Epidermal melanocyte (primary cell): ENCODE results near the gene ADD2.

ENCODE experiments used
- DNase-seq: peaks from one replicate; pipeline ENCODE4 v3.0.0; 2011; ENCODE audit warnings: low spot score; ENCODE audit not compliant: insufficient read length

The ADD2 gene

DNA sequence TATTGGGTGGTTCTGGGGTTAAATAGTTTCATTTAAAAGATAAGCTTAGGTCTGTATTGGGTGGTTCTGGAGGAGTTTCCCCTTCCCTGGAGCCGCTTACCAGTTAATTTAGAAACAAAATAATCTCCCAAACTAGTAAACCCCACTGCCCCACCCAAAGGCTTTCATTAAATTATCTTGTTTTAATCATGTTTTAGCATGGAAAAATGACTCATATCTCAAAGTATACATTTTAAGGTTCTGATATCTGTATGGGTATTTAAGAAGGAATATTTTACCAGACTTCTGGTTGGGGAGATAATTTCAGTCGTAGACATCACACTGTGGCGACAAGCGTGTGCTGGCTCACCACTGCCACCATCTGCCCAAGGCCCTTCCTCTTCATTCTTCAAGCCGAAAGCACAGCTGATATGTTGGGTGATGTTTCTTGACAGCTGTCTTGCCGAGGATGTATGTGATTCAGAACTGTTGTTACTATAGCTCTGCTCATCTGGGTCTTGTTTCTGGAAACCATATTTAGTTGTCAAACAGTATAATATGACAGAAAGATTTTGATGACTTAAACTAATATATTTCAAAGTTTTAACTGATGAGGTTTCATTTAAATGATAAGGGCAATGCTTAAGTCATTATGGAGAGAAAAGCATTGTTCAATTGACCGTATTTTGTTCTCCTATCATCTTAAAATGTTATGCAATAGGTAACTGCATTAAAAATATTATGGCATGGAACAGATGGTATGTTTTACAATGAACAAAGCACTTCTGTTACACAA is 17.3 kb upstream of the ADD2 start:
- no peak for DNase-seq

DNA sequence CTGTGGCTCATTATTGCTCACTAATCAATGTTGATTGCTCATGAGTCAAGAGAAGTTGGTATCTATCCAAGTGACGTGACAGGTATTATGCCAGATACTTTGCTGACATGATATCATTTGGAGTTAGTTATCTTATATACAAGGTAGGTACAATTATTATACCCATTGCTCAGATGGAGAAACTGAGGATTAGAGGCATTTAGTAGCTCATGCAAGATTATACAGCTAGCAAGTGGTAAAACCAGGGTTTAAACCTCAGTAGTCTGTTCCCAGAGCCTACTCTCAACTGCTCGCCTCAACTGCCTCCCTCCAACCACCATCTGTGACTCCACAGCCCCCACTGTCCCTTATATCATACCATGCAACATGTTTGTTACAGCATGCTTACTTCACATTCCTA is 16.3 kb upstream of the ADD2 start:
- DNase-seq = no peak

DNA sequence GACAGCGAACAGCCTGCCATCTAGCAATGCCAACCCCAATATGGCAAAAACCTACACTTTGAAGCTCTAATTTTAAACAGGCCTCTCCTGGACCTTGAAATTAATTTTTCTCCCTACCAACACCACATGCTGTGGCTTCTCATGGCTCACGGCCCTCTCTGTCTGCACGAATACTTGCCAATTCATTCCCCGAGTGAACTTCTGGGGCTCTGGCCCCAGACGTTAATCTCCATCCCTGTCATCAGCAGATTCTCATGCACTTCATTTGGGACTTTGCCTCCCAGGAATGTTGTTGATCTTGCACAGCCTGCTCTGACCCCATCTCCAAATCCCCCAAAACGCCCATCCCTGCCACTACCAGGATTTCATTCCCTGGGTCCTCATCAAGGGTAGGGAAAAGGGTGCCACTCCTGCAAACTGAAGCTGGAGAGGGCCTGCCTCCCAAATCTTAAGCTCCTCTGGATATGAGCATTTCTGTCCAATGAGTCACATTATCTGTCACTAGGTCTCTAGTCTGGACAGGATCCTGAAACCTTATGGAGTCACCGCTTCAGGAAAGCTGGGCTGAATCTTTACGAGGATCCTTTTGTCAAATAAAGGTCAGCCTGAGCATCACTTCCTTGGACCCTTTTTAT is 12.0 kb upstream of the ADD2 start:
- DNase-seq = no peak

DNA sequence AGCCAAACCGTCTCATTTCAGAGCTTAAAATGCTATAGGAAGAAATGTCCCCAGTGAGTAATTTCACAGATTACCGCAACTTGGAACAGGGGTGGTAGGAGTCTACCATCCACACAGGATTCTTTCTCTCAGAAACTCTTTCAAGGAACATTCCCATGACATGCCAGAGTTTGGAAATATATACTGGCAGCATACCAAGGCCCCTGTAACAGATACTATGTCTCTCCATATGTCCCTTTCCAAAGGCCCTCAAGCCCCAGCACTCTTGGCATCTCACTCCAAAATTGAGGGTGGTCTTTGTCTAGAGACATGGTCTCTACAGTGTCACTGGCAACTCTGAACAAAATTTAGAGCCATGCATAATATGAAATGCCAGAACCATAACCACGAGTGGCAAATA is 11.5 kb upstream of the ADD2 start:
- no peak for DNase-seq

DNA sequence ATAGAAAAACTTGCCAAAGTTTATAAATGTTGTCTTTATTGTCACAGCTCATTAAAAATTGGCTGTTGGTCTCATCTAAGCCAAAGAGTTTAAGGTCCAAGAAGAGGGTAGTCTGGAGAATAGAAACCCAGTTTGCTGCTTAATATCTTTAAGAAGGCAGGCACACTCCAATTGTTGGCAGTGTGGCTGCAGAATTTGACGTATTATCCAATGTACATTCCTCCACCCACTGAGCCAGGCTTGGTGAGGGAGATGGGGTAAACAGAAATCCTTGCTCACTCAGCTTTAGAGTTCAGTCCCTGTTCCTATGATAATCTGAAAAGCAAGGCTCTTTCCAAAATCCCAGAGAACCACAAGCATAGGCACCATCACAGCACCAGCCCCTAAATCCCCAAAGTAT is 10.7 kb upstream of the ADD2 start:
- no peak for DNase-seq

DNA sequence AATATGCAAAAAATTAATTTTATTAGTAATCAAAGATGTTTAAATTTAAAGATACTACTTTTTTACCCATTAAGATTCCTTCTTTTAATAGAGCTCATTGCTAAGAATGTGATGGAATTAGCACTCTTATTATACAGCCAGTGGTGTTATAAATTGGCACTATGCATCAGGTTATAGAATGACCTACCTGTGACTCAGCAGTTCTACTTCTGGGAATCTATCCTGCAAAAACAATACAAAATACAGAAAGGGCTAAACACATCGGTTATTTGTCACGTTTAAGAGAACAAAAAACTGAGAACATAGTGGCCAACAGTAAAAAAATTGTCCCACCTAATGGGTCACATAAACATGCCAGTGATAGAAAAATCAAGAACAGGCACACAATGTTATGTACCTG is 9.4 kb upstream of the ADD2 start:
- DNase-seq = no peak

DNA sequence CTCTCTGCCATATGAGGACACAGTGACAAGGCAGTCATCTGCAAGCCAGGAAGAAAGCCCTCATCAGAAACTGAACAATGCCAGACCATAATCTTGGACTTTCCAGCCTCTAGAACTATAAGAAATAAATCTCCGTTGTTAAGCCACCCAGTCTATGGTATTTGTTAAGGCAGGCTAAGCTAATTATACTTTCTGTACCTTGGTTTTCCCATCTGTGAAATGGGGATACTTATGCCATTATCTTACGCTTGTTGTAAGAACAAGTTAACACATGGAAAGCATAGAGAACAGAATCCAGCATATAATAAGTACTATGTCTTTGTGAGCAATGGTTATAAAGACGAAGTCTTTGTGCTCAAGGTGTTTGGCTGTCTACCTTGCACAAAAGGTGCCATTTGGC is 8.3 kb upstream of the ADD2 start:
- DNase-seq = no peak

DNA sequence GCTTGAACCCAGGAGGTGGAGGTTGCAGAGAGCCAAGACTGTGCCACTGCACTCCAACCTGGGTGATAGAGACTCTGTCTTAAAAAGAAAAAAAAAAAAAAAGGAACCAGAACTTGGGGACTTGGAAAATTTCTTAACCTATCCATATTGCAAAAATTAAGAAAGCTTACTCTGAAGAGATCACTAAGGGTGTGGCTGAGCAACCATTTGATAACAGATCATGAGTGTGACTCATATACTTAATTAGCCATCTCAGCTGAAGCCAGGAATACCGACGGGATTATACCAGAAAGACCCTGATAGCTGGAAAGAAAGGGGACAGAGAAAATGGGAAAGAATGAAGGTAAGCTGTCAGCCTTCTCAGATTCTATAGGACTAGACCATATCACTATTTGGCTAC is 7.1 kb upstream of the ADD2 start:
- DNase-seq = no peak

DNA sequence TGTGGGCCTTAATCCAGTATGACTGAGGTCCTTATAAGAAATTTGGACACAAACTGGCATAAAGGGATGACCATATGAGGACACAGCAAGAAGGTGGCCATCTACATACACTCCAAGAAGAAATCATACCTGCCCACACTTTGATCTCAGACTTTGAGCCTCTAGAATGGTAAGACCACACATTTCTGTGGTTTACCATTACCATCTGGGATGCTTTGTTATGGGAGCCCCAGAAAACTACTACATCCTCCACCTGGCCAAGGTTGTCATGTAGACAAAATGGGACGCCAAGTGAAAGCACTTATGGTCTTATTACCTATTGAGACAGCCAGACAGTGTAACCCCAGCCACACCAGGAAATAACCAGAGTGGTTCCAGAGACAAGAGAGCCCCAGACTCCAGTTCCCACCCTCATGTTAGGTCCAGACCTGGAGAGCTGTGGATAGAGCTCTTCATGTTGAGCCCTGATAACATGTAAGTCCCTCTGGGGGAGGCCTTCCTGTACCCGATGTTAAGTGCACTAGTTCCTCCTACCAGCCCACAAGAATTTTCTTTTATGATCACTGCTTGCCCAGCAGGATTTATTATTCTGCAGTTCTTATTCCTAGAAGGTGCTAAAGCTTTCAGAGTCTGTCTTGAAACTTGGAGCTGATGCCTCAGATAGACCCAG is 4.6 kb upstream of the ADD2 start:
- DNase-seq = no peak

DNA sequence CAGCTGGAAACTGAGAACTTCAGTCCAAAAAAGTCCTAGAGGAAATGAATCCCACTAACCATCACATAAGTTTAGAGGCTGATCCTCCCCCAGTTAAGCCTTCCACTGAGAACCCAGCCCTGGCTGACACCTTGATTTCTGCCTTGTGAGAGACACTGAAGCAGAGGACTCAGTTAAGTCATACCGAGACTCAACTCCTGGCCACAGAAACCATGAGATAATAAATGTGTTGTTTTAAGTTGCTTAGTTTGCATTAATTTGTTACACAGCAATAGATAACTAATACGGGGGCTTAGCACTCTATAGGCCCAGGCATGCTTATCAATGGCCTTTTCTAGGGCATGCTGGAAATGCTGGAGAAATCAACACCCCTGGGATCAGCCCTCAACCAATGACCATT is 3.4 kb upstream of the ADD2 start:
- DNase-seq = no peak

DNA sequence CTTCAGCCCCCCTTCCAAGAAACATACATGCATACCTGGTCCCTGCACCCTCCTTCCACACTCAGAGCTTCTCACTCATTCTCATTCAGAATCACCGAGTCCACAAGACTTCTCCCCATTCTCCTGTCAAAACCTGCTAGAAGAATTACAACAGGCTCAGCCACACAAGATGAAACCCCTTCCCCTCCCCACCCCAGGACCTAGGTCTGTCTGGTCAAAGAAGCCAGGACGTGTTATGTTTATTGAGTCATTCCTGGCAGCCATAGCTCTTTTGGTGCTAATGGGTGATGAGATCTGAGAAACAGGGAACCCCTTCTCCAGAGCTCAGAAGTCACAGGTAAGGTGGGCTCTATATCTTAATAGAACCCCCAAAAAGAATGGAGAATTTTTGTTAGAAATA is 1.4 kb upstream of the ADD2 start:
- no peak for DNase-seq

DNA sequence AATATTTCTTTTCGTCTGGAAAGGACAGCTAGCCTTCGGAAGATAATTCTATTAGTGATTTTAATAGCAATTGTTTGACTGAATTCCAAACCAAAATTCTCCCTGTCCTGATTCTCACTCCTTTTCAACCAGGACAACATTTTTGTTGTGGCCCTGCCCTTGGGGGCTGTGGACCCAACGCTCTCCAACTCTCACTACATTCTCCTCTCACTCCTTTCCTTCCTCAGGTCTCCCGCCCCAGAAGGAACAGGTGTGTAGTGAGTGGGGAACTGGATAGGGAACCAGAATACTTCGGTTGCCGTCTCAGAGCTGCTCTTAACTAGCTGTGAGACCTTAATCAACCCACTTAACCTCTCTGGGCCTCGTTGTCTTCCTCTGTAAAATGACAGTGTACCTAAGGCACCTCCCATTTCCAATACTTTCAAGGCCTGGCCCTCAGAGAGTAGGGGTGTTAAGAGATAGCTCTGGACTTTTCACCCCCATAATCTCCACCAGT is 638 bp upstream of the ADD2 start:
- DNase-seq = no peak

DNA sequence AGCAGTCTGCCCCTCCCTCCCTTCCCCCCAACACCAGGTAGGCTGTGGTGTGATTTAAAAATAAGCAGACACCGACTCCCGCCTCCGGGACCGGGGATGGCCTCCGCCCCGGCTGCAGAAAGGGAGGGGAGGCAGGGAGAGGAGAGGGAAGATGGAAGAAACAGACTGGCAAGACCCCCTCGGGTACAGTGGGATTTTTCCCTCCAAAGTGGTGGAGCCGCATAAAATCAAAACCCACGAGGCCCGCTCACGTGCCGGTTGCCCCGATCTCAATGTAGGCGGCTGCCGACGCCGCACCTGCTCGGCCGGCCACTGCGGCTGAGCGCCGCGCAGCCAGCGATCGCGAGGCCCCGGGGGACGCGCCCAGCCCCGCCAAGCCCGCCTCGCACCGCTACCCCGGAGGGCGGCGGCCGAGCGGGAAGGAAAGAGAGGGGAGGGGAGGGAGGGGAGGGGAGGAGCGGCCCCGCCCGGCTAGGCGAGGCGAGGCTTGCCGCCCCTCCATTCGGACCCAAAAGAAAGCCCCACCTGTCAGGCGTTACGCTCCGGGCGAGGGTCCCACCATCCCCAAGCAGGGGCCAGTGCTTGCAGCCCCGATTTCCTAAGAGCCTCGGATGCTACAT is 811 bp downstream of the ADD2 start:
- no peak for DNase-seq

DNA sequence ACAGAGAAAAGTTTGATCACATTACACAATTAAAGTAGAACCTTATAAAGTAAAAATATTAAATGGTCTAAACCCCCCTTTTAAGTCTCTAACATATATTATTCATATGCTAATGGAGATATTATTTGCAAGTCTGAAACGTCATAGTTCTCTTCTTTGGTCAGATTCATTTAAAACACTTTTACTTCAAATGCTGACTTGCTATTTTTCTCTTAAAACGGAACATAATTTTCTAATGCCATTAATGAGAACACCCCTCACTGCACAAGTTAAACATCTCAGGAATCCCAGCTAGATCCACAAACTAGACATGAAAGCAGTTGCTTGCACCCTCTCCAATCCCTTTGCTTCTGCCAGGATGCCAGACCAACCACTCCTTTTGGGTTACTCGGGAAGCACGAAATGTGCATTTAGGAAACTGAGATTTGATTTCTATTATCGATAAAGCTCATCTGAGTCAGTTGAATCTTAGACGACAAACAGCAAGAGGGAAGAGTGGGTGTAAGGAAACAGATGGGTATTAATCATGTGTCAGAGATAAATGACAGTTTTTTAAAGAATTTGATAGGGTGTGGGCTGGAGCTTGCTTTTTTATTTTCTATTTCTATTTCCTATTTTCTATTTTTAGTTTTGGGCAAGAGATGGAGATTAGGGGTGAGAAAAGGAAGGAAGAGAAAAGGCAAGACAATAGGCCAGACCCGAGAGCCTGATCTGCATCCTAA is 1.5 kb downstream of the ADD2 start:
- no peak for DNase-seq

DNA sequence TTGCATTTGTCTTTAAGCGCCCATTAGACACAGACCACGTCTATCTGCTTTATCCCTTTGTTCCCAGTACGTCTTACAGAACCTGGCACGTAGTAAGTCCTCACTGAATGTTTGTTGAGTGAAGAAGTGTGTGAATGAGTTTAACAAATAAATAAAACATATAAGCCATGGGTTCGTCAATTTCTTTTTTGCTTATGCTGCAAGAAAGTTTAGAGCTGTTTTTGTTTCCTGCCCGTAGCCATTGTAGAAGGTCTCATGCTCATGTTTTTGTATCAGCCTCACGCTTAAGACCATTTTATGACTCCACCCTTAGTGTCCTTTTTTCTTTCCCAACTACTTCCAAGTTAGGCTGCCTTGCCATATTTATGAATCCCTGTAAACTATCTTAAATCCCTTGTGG is 2.5 kb downstream of the ADD2 start:
- DNase-seq = no peak

DNA sequence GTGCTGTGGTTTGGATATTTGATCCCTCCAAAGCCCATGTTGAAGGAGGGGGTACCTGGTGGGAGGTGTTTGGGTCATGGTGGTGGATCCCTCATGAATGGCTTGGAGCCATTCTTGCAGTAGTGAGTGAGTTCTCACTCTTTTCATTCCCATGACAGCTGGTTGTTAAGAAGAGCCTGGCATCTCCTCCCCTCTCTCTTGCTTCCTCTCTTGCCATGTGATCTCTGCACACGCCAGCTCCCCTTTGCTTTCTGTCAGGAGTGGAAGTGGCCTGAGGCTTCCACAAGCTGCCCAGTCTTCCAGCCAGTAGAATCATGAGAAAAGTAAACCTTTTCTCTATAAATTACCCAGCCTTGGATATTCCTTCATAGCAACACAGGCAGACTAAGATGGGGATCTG is 8.6 kb downstream of the ADD2 start:
- no peak for DNase-seq

DNA sequence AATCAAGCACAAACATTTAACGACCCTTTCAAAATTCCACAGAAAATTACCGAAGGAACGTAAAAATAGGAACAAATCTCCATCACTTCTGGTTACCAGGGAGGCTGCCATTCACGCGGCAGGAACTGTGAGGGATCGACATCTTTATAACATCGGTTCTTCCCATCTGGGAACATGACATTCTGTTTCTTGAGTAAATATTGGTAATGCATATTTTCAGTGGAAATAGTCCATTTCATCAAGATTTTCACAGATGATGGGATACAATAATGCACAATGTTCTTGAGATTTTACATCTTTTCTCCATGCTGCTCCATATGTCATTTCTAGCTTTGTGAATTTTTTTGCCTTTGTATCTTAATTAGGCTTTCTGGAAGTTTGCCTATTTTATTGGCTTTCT is 10.0 kb downstream of the ADD2 start:
- no peak for DNase-seq

DNA sequence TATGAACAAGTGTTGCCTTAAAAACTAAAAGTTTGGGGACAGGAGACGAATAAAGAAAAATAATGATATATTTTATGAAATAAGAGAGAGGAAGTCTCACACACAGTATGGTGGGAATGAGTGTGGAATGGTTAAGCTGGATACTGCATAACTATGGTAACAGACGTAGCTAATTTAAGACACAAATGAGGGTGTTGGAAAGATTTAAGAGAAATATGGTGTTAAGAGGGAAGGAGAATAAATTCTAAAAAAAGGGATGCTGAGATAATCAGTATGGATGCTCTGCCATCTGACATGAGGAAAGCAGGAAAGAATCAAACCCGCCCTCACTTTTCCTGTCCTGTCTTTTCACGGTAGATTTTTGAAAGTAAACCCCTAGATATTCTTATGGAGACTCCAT is 10.6 kb downstream of the ADD2 start:
- DNase-seq = no peak

DNA sequence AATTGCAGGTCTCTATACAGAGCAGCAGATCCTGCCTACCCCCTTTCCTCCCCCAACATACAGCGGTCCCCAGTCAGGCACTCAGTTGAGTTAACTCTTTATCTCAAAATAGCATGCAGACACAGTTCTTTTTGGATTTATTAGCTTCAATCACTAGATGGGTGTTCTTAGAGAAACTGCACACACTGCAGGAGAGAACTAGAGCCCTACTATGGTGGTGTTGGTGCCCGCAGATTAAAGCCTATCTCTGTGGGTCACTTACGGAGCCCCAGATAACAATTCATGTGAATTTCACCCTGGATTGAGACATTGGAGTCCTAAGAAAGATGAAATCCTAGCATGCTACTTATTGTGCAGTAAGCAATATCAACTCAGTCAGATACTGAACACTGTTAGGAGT is 11.9 kb downstream of the ADD2 start:
- no peak for DNase-seq

DNA sequence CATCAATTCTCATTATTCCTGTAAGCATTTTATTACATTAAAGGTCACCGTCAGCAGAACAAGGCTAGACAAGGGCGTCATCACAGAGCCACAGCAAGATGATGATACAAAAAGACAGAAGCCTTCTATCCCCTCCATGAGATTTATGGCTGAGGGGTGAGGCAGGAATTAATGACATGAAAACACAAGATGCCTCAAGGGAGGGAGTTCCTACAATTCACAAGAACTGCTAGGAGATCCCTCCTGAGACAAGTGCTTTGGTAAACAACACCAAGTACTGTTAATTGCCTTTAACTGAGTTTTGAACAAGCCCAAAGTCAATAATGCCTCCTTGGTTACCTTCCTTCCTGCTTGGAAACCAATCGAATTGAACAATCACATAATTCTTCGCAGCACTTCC is 14.1 kb downstream of the ADD2 start:
- DNase-seq = no peak

DNA sequence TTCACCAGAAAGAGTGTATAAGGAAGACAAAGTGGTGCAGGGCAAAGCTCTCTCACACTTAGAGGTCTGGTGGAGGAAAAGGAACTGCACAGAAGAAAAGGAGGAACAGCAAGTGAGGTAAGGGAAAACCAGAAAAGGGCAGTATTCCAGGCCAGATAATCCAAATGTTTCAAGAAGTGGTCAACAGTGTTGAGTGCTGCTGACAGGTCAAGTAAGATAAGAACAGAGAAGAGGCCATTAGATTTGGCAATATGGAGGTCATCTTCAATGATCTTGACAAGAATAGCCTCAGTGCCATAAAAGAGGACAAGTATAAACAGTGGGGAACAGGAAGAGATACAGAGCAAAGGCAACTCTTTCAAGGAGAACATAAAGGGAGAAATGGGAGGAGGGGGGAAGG is 15.0 kb downstream of the ADD2 start:
- DNase-seq = no peak

DNA sequence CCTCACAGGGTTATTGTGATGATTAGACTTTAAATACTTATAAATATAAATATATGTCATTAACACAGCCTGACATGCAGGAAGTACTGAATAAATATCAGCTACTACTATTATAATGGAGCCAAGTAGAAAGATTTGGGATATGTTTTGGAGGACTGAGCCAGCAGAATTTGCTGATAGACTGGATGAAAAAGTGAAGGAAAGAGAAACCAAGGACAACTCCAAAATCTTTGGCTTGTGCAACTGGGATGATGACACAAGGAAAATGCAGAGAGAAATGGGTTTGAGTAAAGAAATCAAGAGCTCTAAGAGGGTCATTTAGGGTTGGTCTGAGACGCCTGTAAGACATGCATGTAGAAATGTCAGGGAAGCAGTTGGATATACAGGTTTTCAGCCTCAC is 15.6 kb downstream of the ADD2 start:
- DNase-seq = no peak
